Testis (tissue), 3 donors: ENCODE data around the gene GOT1. TPM values are rescaled to one million over a fixed set of nuclear protein-coding genes. Genes with fewer than 3 reads are reported as not detected.

Source experiments
- DNase-seq: peaks from one replicate; pipeline ENCODE4 v3.0.0-alpha.2; 2019
- H3K27ac ChIP-seq, 2 donors: fragments of 200-600 bp; sonication (generic); one replicate each; pipeline ENCODE4 v1.5.1; 2019
- H3K27me3 ChIP-seq: fragments of 200-600 bp; sonication (generic); one replicate; pipeline ENCODE4 v1.5.1; 2019
- H3K36me3 ChIP-seq: fragments of 200-600 bp; sonication (generic); one replicate; pipeline ENCODE4 v1.5.1; 2017; ENCODE audit warnings: low read depth; ENCODE audit errors: missing control alignments
- H3K4me1 ChIP-seq: fragments of 200-600 bp; sonication (generic); one replicate; pipeline ENCODE4 v1.5.1; 2019
- H3K4me3 ChIP-seq, 2 donors: fragments of 200-600 bp; sonication (generic); one replicate each; pipeline ENCODE4 v1.5.1; 2017 to 2019
- H3K9me3 ChIP-seq: fragments of 200-600 bp; sonication (generic); one replicate; pipeline ENCODE4 v1.5.1; 2017
- CTCF ChIP-seq, 3 experiments: fragments of 450-650 bp in 2 of 3; fragments of 200-600 bp in 1 of 3; sonication (generic) in 1 of 3; IDR thresholded peaks; one replicate each; pipeline ENCODE4 v1.5.1; 2016 to 2019; ENCODE audit warnings: antibody characterized with exemption in 3 of 3, mild to moderate bottlenecking in 2 of 3, moderate library complexity in 1 of 3
- POLR2A ChIP-seq: fragments of 450-650 bp; IDR thresholded peaks from one replicate; pipeline ENCODE4 v1.6.1; 2017; ENCODE audit warnings: antibody characterized with exemption, mild to moderate bottlenecking, moderate library complexity
- WGBS, 2 donors: methylation state at CpG; one replicate each; pipeline ENCODE4 v1.1.5; 2018; 5-methylcytosine and 5-hydroxymethylcytosine counted together
- intact Hi-C: fragments of 100-400 bp; cut with DNase I; formaldehyde crosslinking; loops from one replicate; pipeline ENCODE4 v1.15.1; 2023; ENCODE audit warnings: low total_unique reads
- polyA plus RNA-seq: library from polyadenylated mRNA; stranded (reverse); fragments of 350-450 nt; fragmentation: Illumina TruSeq; extraction: RNeasy Lipid Tissue Mini Kit (QIAGEN cat#74804); gene quantifications from one replicate; pipeline ENCODE4 v1.2.3, GENCODE V29; 2014; ENCODE audit warnings: low read depth, low replicate concordance; ENCODE audit not compliant: insufficient read depth
- total RNA-seq, 2 donors: library from RNA; depleted of rRNA; stranded (reverse); fragments of >200 nt; gene quantifications; one replicate each; pipeline ENCODE4 v1.2.3, GENCODE V29; 2016

GOT1 gene
- total and polyA plus RNA-seq, 3 donors from 2014 or later = 34.3 to 121 (median 38.3) TPM

DNA sequence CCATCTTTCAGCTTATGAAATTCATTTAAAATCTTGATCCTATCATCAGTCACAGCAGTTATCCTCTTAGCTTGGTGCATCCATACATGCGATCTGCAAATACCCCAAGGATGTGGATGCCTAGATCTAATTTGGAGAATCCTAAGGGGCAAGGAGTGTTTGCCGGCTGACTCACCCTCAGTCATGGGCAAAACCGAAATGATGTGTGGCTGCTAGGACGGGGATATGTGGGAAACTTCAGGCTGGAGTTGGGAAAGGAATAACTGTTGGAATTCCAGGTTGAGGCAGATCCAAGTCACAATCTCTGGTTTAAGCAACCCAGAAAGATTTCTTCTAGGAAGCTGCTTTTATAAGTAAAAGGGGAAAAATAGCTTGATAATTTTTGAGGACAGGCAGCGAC lies 19.7 kb upstream of the GOT1 start:
- H3K4me1 ChIP-seq = peaks cover 8% of the 10 kb centered on the region
- intact Hi-C loops = no loop called here
- no peak for TF ChIP-seq CTCF (IDR thresholded peaks at IDR 0.05)
- no peak for TF ChIP-seq POLR2A
- no peaks in the 10 kb centered on the region for H3K27me3 ChIP-seq
- no peak for DNase-seq
- H3K27ac ChIP-seq = no peak overlapping the region
- WGBS, 2 donors = 62 to 63% methylated on average over 5 of the region's 5 CpGs
- no peaks in the 10 kb centered on the region for H3K9me3 ChIP-seq
- H3K36me3 ChIP-seq = no peaks in the 10 kb centered on the region
- no peak overlapping the region for H3K4me3 ChIP-seq

DNA sequence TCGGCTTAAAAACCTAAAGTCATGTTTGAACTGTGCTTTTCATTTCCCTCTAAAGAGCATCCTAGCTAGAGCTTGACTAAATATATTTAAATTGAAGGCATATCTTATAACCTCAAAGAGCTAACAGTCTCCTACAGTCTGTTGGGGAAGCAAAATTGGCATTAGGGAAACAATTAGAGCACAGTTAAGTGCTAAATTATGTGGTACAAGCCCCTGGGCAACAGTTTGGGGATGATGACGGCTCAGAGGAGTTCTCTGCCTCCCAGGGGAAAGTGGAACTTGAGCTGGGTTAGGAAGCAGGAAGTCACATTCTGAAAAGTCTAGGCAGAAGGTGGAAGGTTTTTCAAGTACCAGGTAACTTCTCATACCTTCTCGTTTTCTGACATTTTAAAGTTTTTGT lies 18.6 kb upstream of the GOT1 start:
- WGBS, 2 donors = 77 to 79% methylated on average over 3 of the region's 3 CpGs
- TF ChIP-seq POLR2A (no peak), CTCF (IDR thresholded peaks at IDR 0.05) (no peak)
- intact Hi-C loops = no loop called here

GRCh38 chr10:99444383-99445045 lies 14.1 kb upstream of the GOT1 start:
- no peaks in the 10 kb centered on the region for H3K4me1 ChIP-seq
- no peaks in the 10 kb centered on the region for H3K36me3 ChIP-seq
- no peak overlapping the region for H3K4me3 ChIP-seq
- TF ChIP-seq CTCF (IDR thresholded peaks at IDR 0.05) (no peak), POLR2A (no peak)
- intact Hi-C loops = no loop called here
- no peak for DNase-seq
- no peaks in the 10 kb centered on the region for H3K27me3 ChIP-seq
- H3K27ac ChIP-seq = no peak overlapping the region
- WGBS, 2 donors = 40 to 53% methylated on average over 16 of the region's 16 CpGs
- no peaks in the 10 kb centered on the region for H3K9me3 ChIP-seq

More for the DNA sequence above, 18.6 kb upstream of the GOT1 start:
- no peak overlapping the region for H3K27ac ChIP-seq
- H3K4me1 ChIP-seq = peaks cover 8% of the 10 kb centered on the region
- no peaks in the 10 kb centered on the region for H3K9me3 ChIP-seq
- no peaks in the 10 kb centered on the region for H3K27me3 ChIP-seq
- no peak for DNase-seq
- no peaks in the 10 kb centered on the region for H3K36me3 ChIP-seq
- H3K4me3 ChIP-seq = no peak overlapping the region

DNA sequence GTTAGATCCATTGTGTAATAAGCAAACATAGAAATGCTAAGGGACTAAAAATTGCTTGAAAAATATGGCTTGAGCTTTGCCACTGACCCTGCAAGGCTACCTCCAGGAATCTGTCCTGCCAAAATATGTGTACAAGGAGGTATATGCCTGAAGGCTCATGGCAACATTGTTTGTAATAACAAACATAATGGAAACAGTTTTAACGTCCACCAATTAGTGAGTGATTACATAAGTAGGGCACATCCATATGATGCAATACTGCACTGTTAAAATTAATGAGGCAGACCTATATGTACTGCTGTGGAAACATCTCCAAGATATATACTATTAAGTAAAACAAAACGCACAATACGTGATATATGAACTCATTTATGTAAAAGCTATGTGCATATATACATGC lies 13.1 kb upstream of the GOT1 start:
- no peaks in the 10 kb centered on the region for H3K27me3 ChIP-seq
- H3K4me3 ChIP-seq = no peak overlapping the region
- H3K9me3 ChIP-seq = no peaks in the 10 kb centered on the region
- no peak overlapping the region for H3K27ac ChIP-seq
- intact Hi-C loops = no loop called here
- no peaks in the 10 kb centered on the region for H3K4me1 ChIP-seq
- DNase-seq = no peak
- H3K36me3 ChIP-seq = no peaks in the 10 kb centered on the region
- TF ChIP-seq POLR2A (no peak), CTCF (IDR thresholded peaks at IDR 0.05) (no peak)
- WGBS, 2 donors = 72 to 73% methylated on average over 3 of the region's 3 CpGs

DNA sequence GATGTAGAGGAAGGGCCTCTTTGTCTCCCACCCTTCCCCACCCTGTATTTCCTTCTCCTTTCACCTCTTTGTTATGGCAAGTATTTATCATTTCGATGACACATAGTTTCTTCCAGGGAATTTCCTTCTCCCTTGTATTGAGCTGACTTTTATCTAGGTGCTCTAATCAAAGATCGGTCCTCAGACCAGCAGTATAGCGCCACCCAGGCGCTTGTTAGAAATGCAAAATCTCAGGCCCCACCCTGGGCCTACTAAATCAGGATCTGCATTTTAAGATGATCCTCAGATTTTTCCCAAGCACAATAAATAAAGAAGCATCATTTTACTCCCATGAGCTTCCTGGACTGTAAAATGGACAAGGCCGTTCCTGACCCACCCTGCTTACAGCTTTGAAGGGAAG lies 12.0 kb upstream of the GOT1 start:
- TF ChIP-seq CTCF (IDR thresholded peaks at IDR 0.05) (no peak), POLR2A (no peak)
- no peak overlapping the region for H3K4me3 ChIP-seq
- DNase-seq = no peak
- 76 to 84% methylated on average over 5 of the region's 5 CpGs for WGBS, 2 donors
- intact Hi-C loops = no loop called here
- H3K36me3 ChIP-seq = no peaks in the 10 kb centered on the region
- no peaks in the 10 kb centered on the region for H3K27me3 ChIP-seq
- H3K9me3 ChIP-seq = no peaks in the 10 kb centered on the region
- H3K27ac ChIP-seq = no peak overlapping the region
- H3K4me1 ChIP-seq = no peaks in the 10 kb centered on the region
